ENCODE results near the gene MPPED1. TPM values are rescaled to one million over a fixed set of nuclear protein-coding genes. Genes with fewer than 3 reads are reported as not detected.

The MPPED1 gene
- total and polyA plus RNA-seq, 4 experiments from 2014 or later, result not detected

GRCh38 chr22:43446037-43446803 is 34.4 kb downstream of the MPPED1 start:
- intact Hi-C loops (cut with micrococcal nuclease), result no loop called here
- CTCF ChIA-PET (ENCODE audit: partially characterized antibody), result no interaction called here
- Mint-ChIP-seq H3K27ac (no peak overlapping the region), H3K4me3 (no peak overlapping the region), H3K4me1 (no peaks in the 10 kb centered on the region), H3K9me3 (no peaks in the 10 kb centered on the region), H3K36me3 (no peaks in the 10 kb centered on the region), H3K27me3 (peaks cover 4 to 5% of the 10 kb centered on the region in 2 donors)
- POLR2A ChIA-PET (ENCODE audit: partially characterized antibody), result no interaction called here
- no peaks in the 10 kb centered on the region for H3K27me3 ChIP-seq (ENCODE audit: insufficient read depth, low read length)
- no peaks in the 10 kb centered on the region for H3K4me1 ChIP-seq (ENCODE audit: insufficient read depth, low read length)
- H3K4me3 ChIP-seq (ENCODE audit: low read length in 2 of 2), result no peak overlapping the region
- H3K27ac ChIP-seq (ENCODE audit: low read depth, low read length), result no peak overlapping the region
- H3K9me3 ChIP-seq (ENCODE audit: control insufficient read depth in 1 of 2, low read length in 2 of 2), result no peaks in the 10 kb centered on the region
- H3K36me3 ChIP-seq (ENCODE audit: insufficient read depth, low read length), result no peaks in the 10 kb centered on the region
- no peak for DNase-seq

- DNase-seq, result no peak
- intact Hi-C loops (cut with micrococcal nuclease), result no loop called here
- H3K9me3 Mint-ChIP-seq, result no peaks in the 10 kb centered on the region
- no peaks in the 10 kb centered on the region for H3K4me1 Mint-ChIP-seq
- no peak overlapping the region for H3K4me3 Mint-ChIP-seq
- no peaks in the 10 kb centered on the region for H3K27me3 ChIP-seq (ENCODE audit: insufficient read depth, low read length)
- no peaks in the 10 kb centered on the region for H3K4me1 ChIP-seq (ENCODE audit: insufficient read depth, low read length)
- no peaks in the 10 kb centered on the region for H3K36me3 ChIP-seq (ENCODE audit: insufficient read depth, low read length)
- H3K36me3 Mint-ChIP-seq, result no peaks in the 10 kb centered on the region
- no peak overlapping the region for H3K27ac Mint-ChIP-seq
- ChIA-PET POLR2A (ENCODE audit: partially characterized antibody) (no interaction called here), CTCF (ENCODE audit: partially characterized antibody) (no interaction called here)
- no peak overlapping the region for H3K4me3 ChIP-seq (ENCODE audit: low read length in 2 of 2)
- peaks cover 4 to 5% of the 10 kb centered on the region in 2 donors for H3K27me3 Mint-ChIP-seq
- no peak overlapping the region for H3K27ac ChIP-seq (ENCODE audit: low read depth, low read length)
- no peaks in the 10 kb centered on the region for H3K9me3 ChIP-seq (ENCODE audit: control insufficient read depth in 1 of 2, low read length in 2 of 2)
These were observed 35.1 kb downstream of the MPPED1 start for GRCh38 chr22:43446916-43447315.

- POLR2A ChIA-PET (ENCODE audit: partially characterized antibody), result no interaction called here
- no peak overlapping the region for H3K27ac ChIP-seq (ENCODE audit: low read depth, low read length)
- no peaks in the 10 kb centered on the region for H3K27me3 ChIP-seq (ENCODE audit: insufficient read depth, low read length)
- no peaks in the 10 kb centered on the region for H3K9me3 ChIP-seq (ENCODE audit: control insufficient read depth in 1 of 2, low read length in 2 of 2)
- Mint-ChIP-seq H3K4me3 (no peak overlapping the region), H3K36me3 (no peaks in the 10 kb centered on the region), H3K9me3 (no peaks in the 10 kb centered on the region), H3K27ac (no peak overlapping the region), H3K4me1 (no peaks in the 10 kb centered on the region), H3K27me3 (peaks cover 2 to 5% of the 10 kb centered on the region in 2 donors)
- no peaks in the 10 kb centered on the region for H3K36me3 ChIP-seq (ENCODE audit: insufficient read depth, low read length)
- H3K4me1 ChIP-seq (ENCODE audit: insufficient read depth, low read length), result no peaks in the 10 kb centered on the region
- intact Hi-C loops (cut with micrococcal nuclease), result no loop called here
- H3K4me3 ChIP-seq (ENCODE audit: low read length in 2 of 2), result no peak overlapping the region
- CTCF ChIA-PET (ENCODE audit: partially characterized antibody), result no interaction called here
- no peak for DNase-seq
These were observed 35.6 kb downstream of the MPPED1 start for GRCh38 chr22:43447380-43447779.

- POLR2A ChIA-PET (ENCODE audit: partially characterized antibody), result no interaction called here
- Histone ChIP-seq H3K4me1 (ENCODE audit: insufficient read depth, low read length) (no peaks in the 10 kb centered on the region), H3K27me3 (ENCODE audit: insufficient read depth, low read length) (no peaks in the 10 kb centered on the region), H3K36me3 (ENCODE audit: insufficient read depth, low read length) (no peaks in the 10 kb centered on the region), H3K9me3 (ENCODE audit: control insufficient read depth in 1 of 2, low read length in 2 of 2) (no peaks in the 10 kb centered on the region), H3K27ac (ENCODE audit: low read depth, low read length) (no peak overlapping the region), H3K4me3 (ENCODE audit: low read length in 2 of 2) (no peak overlapping the region)
- no peak overlapping the region for H3K4me3 Mint-ChIP-seq
- intact Hi-C loops (cut with micrococcal nuclease), result no loop called here
- no peaks in the 10 kb centered on the region for H3K36me3 Mint-ChIP-seq
- peaks cover 0 to 5% of the 10 kb centered on the region in 2 donors for H3K27me3 Mint-ChIP-seq
- CTCF ChIA-PET (ENCODE audit: partially characterized antibody), result no interaction called here
- H3K9me3 Mint-ChIP-seq, result no peaks in the 10 kb centered on the region
- H3K27ac Mint-ChIP-seq, result no peak overlapping the region
- no peaks in the 10 kb centered on the region for H3K4me1 Mint-ChIP-seq
- DNase-seq, result no peak
These were observed 36.2 kb downstream of the MPPED1 start for GRCh38 chr22:43448048-43448447.

- intact Hi-C loops (cut with micrococcal nuclease), result no loop called here
- no peaks in the 10 kb centered on the region for H3K36me3 Mint-ChIP-seq
- DNase-seq, result no peak
- no peaks in the 10 kb centered on the region for H3K4me1 Mint-ChIP-seq
- peak overlapping the region in 1 of 8 donors; percentile 26 for H3K4me3 Mint-ChIP-seq
- ChIA-PET CTCF (ENCODE audit: partially characterized antibody) (no interaction called here), POLR2A (ENCODE audit: partially characterized antibody) (no interaction called here)
- H3K27me3 ChIP-seq (ENCODE audit: insufficient read depth, low read length), result no peaks in the 10 kb centered on the region
- H3K9me3 ChIP-seq (ENCODE audit: control insufficient read depth in 1 of 2, low read length in 2 of 2), result no peaks in the 10 kb centered on the region
- H3K27ac ChIP-seq (ENCODE audit: low read depth, low read length), result no peak overlapping the region
- H3K9me3 Mint-ChIP-seq, result no peaks in the 10 kb centered on the region
- no peak overlapping the region for H3K27ac Mint-ChIP-seq
- H3K4me3 ChIP-seq (ENCODE audit: low read length in 2 of 2), result no peak overlapping the region
- H3K36me3 ChIP-seq (ENCODE audit: insufficient read depth, low read length), result no peaks in the 10 kb centered on the region
- H3K4me1 ChIP-seq (ENCODE audit: insufficient read depth, low read length), result no peaks in the 10 kb centered on the region
- peaks cover 0 to 5% of the 10 kb centered on the region in 2 donors for H3K27me3 Mint-ChIP-seq
These were observed 37.5 kb downstream of the MPPED1 start for GRCh38 chr22:43449205-43449830.

- Histone ChIP-seq H3K4me1 (ENCODE audit: insufficient read depth, low read length) (no peaks in the 10 kb centered on the region), H3K27ac (ENCODE audit: low read depth, low read length) (no peak overlapping the region), H3K4me3 (ENCODE audit: low read length in 2 of 2) (no peak overlapping the region), H3K36me3 (ENCODE audit: insufficient read depth, low read length) (no peaks in the 10 kb centered on the region), H3K27me3 (ENCODE audit: insufficient read depth, low read length) (no peaks in the 10 kb centered on the region), H3K9me3 (ENCODE audit: control insufficient read depth in 1 of 2, low read length in 2 of 2) (no peaks in the 10 kb centered on the region)
- intact Hi-C loops (cut with micrococcal nuclease), result no loop called here
- Mint-ChIP-seq H3K27me3 (peaks cover 0 to 5% of the 10 kb centered on the region in 2 donors), H3K4me3 (no peak overlapping the region), H3K27ac (no peak overlapping the region), H3K36me3 (no peaks in the 10 kb centered on the region), H3K9me3 (no peaks in the 10 kb centered on the region), H3K4me1 (no peaks in the 10 kb centered on the region)
- ChIA-PET CTCF (ENCODE audit: partially characterized antibody) (no interaction called here), POLR2A (ENCODE audit: partially characterized antibody) (no interaction called here)
- DNase-seq, result no peak
These were observed 38.0 kb downstream of the MPPED1 start for GRCh38 chr22:43449831-43450225.

- Mint-ChIP-seq H3K27me3 (peaks cover 3 to 8% of the 10 kb centered on the region in 2 donors), H3K36me3 (no peaks in the 10 kb centered on the region), H3K27ac (no peak overlapping the region), H3K9me3 (no peaks in the 10 kb centered on the region), H3K4me1 (no peaks in the 10 kb centered on the region), H3K4me3 (no peak overlapping the region)
- no peak overlapping the region for H3K27ac ChIP-seq (ENCODE audit: low read depth, low read length)
- no peak for DNase-seq
- no peaks in the 10 kb centered on the region for H3K36me3 ChIP-seq (ENCODE audit: insufficient read depth, low read length)
- no peaks in the 10 kb centered on the region for H3K4me1 ChIP-seq (ENCODE audit: insufficient read depth, low read length)
- no peaks in the 10 kb centered on the region for H3K9me3 ChIP-seq (ENCODE audit: control insufficient read depth in 1 of 2, low read length in 2 of 2)
- H3K4me3 ChIP-seq (ENCODE audit: low read length in 2 of 2), result no peak overlapping the region
- intact Hi-C loops (cut with micrococcal nuclease), result no loop called here
- no peaks in the 10 kb centered on the region for H3K27me3 ChIP-seq (ENCODE audit: insufficient read depth, low read length)
- ChIA-PET CTCF (ENCODE audit: partially characterized antibody) (no interaction called here), POLR2A (ENCODE audit: partially characterized antibody) (no interaction called here)
These were observed 39.7 kb downstream of the MPPED1 start for GRCh38 chr22:43451371-43452050.

All from CD4-positive, alpha-beta memory T cell (primary cell).